Stimulated activated naive CD8-positive, alpha-beta T cell treated with anti-CD3 and anti-CD28 coated beads, Interleukin-15, amount 100 ng/mL, for 72 hours (primary cell): Measurements from ENCODE around the gene LRRC45.

Source experiments
- ATAC-seq: fragments of 150-1000 bp; cut with Tn5 transposase; 2 replicates; pipeline ENCODE4 v1.10.0; 2021; ENCODE audit warnings: mild to moderate bottlenecking, moderate library complexity
- DNase-seq, 2 donors: peaks; one replicate each; pipeline ENCODE4 v3.0.0; 2021 to 2022
- H3K27ac Mint-ChIP-seq, 2 donors: one replicate each; pipeline ENCODE4 v1.8.0; 2022; ENCODE audit warnings: mild to moderate bottlenecking in 2 of 2, mixed read lengths in 2 of 2, moderate library complexity in 2 of 2
- H3K27me3 Mint-ChIP-seq: one replicate; pipeline ENCODE4 v1.8.0; 2022; ENCODE audit warnings: mixed read lengths
- H3K4me1 Mint-ChIP-seq: one replicate; pipeline ENCODE4 v1.8.0; 2022; ENCODE audit warnings: mild to moderate bottlenecking, mixed read lengths
- H3K4me3 Mint-ChIP-seq, 2 donors: one replicate each; pipeline ENCODE4 v1.8.0; 2022; ENCODE audit warnings: mild to moderate bottlenecking in 2 of 2, mixed read lengths in 2 of 2, moderate library complexity in 1 of 2
- H3K9me3 Mint-ChIP-seq, 2 donors: one replicate each; pipeline ENCODE4 v1.8.0; 2022; ENCODE audit warnings: mixed read lengths in 2 of 2

LRRC45 gene

GRCh38 chr17:82080048-82080788 lies 57.1 kb downstream of the LRRC45 start:
- Mint-ChIP-seq H3K27me3 (no peaks in the 10 kb centered on the region), H3K27ac (no peak overlapping the region)
- no peak for ATAC-seq

More at GRCh38 chr17:82080048-82080788, 57.1 kb downstream of the LRRC45 start:
- Mint-ChIP-seq H3K4me1 (no peaks in the 10 kb centered on the region), H3K9me3 (no peaks in the 10 kb centered on the region), H3K4me3 (no peak overlapping the region)
- no peak for DNase-seq
